Measurements from ENCODE around the gene DDX17. TPM values are rescaled to one million over a fixed set of nuclear protein-coding genes. Genes with fewer than 3 reads are reported as not detected.

Gene DDX17
- total and polyA plus RNA-seq, 2 of the 4 experiments (the other 2 are of a cell fraction), result 240 to 371 TPM

DNA sequence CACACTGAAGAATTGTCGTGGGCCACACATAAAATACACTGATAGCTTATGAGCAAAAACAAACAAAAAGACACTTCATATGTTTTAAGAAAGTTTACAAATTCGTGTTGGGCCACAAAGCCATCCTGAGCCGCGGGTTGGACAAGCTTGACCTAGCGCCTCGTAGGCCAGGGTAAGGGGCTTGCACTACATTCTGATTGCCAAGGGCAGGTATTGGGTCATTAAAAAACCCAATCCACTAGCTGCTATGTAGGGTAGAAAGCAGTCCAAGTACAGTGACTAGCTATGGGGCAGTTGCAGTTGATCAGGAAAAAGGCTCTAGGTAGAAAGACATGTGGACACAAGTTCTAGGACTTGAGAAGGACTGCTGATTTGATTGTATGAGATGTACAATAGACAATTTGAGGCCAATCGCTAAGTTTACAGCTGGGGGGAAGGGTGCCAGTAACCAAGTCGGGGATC, 24.2 kb downstream of the DDX17 start:
- Histone ChIP-seq H3K27me3 (ENCODE audit: control insufficient read depth, insufficient read depth, low read length) (no peaks in the 10 kb centered on the region), H2AFZ (replicated peaks; ENCODE audit: low read length, poor library complexity) (no peak overlapping the region), H3K9me3 (ENCODE audit: control insufficient read depth, insufficient read depth, low read length) (no peaks in the 10 kb centered on the region), H4K91ac (ENCODE audit: insufficient read depth, low read depth, low read length) (no peak overlapping the region), H3K4me1 (ENCODE audit: control insufficient read depth, insufficient read depth, low read length) (peaks cover 16% of the 10 kb centered on the region), H3K79me1 (ENCODE audit: low read depth in 1 of 2, low read length in 2 of 2) (peaks cover 31 to 65% of the 10 kb centered on the region in 2 experiments), H2BK20ac (ENCODE audit: low read depth, low read length) (no peak overlapping the region), H3K14ac (replicated peaks; ENCODE audit: low read depth, low read length) (no peak overlapping the region), H2AK9ac (replicated peaks; ENCODE audit: low read depth, low read length, poor library complexity) (no peak overlapping the region), H3K18ac (ENCODE audit: low read depth, low read length) (no peak overlapping the region), H2BK120ac (ENCODE audit: low read depth, low read length) (no peak overlapping the region), H4K8ac (ENCODE audit: low read depth in 2 of 2, low read length in 2 of 2) (peak overlapping the region in 1 of 2 experiments; percentile 30; a peak in 1 of 4 replicates), H3K4me3 (ENCODE audit: insufficient read depth, low read depth, low read length) (no peak overlapping the region), H3K4ac (ENCODE audit: low read depth, low read length) (no peak overlapping the region), H2BK5ac (ENCODE audit: low read depth, low read length, poor library complexity, severe bottlenecking) (no peak overlapping the region), H3K4me2 (ENCODE audit: low read depth, low read length) (no peak overlapping the region), H3K23ac (ENCODE audit: low read depth, low read length) (no peak overlapping the region), H3K27ac (ENCODE audit: insufficient read depth, low read length) (peak overlapping the region; percentile 44; the same call in 1 of the 2 replicates), H2BK15ac (ENCODE audit: low read depth, low read length) (no peak overlapping the region), H3K36me3 (ENCODE audit: control insufficient read depth, insufficient read depth, low read length) (peaks cover 55% of the 10 kb centered on the region), H4K5ac (ENCODE audit: low read depth, low read length) (no peak overlapping the region), H3K9ac (ENCODE audit: low read depth, low read length) (no peak overlapping the region), H2AK5ac (ENCODE audit: low read depth, low read length) (no peak overlapping the region), H4K20me1 (ENCODE audit: insufficient read depth, low read length) (peaks cover 65% of the 10 kb centered on the region), H3K9me1 (ENCODE audit: insufficient read depth, low read length) (peaks cover 18% of the 10 kb centered on the region), H3K56ac (ENCODE audit: extremely low read depth, insufficient read depth, low read length) (no peak overlapping the region)
- no peak for DNase-seq
- TF ChIP-seq CEBPB (IDR thresholded peaks at IDR 0.05; ENCODE audit: low read depth, low read length) (no peak), CHD1 (IDR thresholded peaks at IDR 0.05; ENCODE audit: low read depth, low read length) (no peak), MXI1 (IDR thresholded peaks at IDR 0.05; ENCODE audit: borderline replicate concordance, low read depth, low read length) (no peak), RCOR1 (IDR thresholded peaks at IDR 0.05; ENCODE audit: insufficient replicate concordance, low read length) (no peak), BHLHE40 (IDR thresholded peaks at IDR 0.05; ENCODE audit: low read depth, low read length) (no peak), POLR2A (IDR thresholded peaks at IDR 0.05; ENCODE audit: low read depth, low read length) (no peak), MAZ (IDR thresholded peaks at IDR 0.05; ENCODE audit: borderline replicate concordance, low read depth, low read length) (no peak), FOS (IDR thresholded peaks at IDR 0.05; ENCODE audit: low read depth, low read length) (no peak), USF2 (IDR thresholded peaks at IDR 0.05; ENCODE audit: low read depth, low read length) (no peak), RAD21 (IDR thresholded peaks at IDR 0.05; ENCODE audit: low read length) (no peak), NFE2L2 (IDR thresholded peaks at IDR 0.05; ENCODE audit: low read depth, low read length) (no peak), RFX5 (IDR thresholded peaks at IDR 0.05; ENCODE audit: low read depth, low read length) (no peak), MAFK (IDR thresholded peaks at IDR 0.05; ENCODE audit: low read depth, low read length) (no peak), CTCF (conservative IDR thresholded peaks at IDR 0.05; ENCODE audit: low read depth, low read length) (no peak), SMC3 (IDR thresholded peaks at IDR 0.05; ENCODE audit: low read depth, low read length) (no peak)
- TF ChIP-seq, protein P1, sequence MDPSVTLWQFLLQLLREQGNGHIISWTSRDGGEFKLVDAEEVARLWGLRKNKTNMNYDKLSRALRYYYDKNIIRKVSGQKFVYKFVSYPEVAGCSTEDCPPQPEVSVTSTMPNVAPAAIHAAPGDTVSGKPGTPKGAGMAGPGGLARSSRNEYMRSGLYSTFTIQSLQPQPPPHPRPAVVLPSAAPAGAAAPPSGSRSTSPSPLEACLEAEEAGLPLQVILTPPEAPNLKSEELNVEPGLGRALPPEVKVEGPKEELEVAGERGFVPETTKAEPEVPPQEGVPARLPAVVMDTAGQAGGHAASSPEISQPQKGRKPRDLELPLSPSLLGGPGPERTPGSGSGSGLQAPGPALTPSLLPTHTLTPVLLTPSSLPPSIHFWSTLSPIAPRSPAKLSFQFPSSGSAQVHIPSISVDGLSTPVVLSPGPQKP (IDR thresholded peaks at IDR 0.05; ENCODE audit: borderline replicate concordance, low read depth, low read length), result no peak
- CTCF ChIA-PET, result no interaction called here
- in situ Hi-C loops (cut with MboI; ENCODE audit: low sequenced_read_pairs), result no loop called here
- WGBS, 2 experiments (ENCODE audit: extremely low coverage in 2 of 2, insufficient read length in 1 of 2), result no CpG with 5 or more reads among the region's 8 CpGs
- intact Hi-C loops (cut with micrococcal nuclease), result no loop called here
- no TSS peak for BruUV-seq (replicated peaks)
- dilution Hi-C loops (cut with HindIII; ENCODE audit: low sequenced_read_pairs, unreplicated experiment), result no loop called here
- POLR2A ChIA-PET (ENCODE audit: unreplicated experiment), result no interaction called here
- peak; percentile 3; the same call in 1 of the 2 replicates for ATAC-seq (ENCODE audit: low read depth)
